Sigmoid colon (tissue), 7 donors: ENCODE results near the gene CFAP57. TPM values are rescaled to one million over a fixed set of nuclear protein-coding genes. Genes with fewer than 3 reads are reported as not detected.

Experiments used
- DNase-seq: peaks from one replicate; pipeline ENCODE4 v3.0.0-alpha.2; 2019
- H3K27ac ChIP-seq, 4 donors: fragments of 200-600 bp; sonication (generic); one replicate each; pipeline ENCODE4 v1.5.1; 2016 to 2019; ENCODE audit warnings: mild to moderate bottlenecking in 1 of 4
- H3K27me3 ChIP-seq, 3 donors: fragments of 200-600 bp; sonication (generic); one replicate each; pipeline ENCODE4 v1.5.1; 2019; ENCODE audit warnings: mild to moderate bottlenecking in 1 of 3
- H3K36me3 ChIP-seq, 4 donors: fragments of 200-600 bp; sonication (generic); one replicate each; pipeline ENCODE4 v1.5.1; 2016 to 2019
- H3K4me1 ChIP-seq, 4 donors: fragments of 200-600 bp; sonication (generic); one replicate each; pipeline ENCODE4 v1.5.1; 2017 to 2019
- H3K4me3 ChIP-seq, 4 donors: fragments of 200-600 bp; sonication (generic); one replicate each; pipeline ENCODE4 v1.5.1; 2017 to 2019; ENCODE audit warnings: mild to moderate bottlenecking in 2 of 4, moderate library complexity in 1 of 4
- H3K9me3 ChIP-seq, 4 donors: fragments of 200-600 bp in 3 of 4; sonication (generic) in 3 of 4; one replicate each; pipeline versions ENCODE4 v1.5.1 to v1.6.1; 2013 to 2019
- CTCF ChIP-seq, 4 experiments: fragments of 450-650 bp in 3 of 4; fragments of 200-600 bp in 1 of 4; IDR thresholded peaks; one replicate each; pipeline ENCODE4 v1.5.1; 2016 to 2019; ENCODE audit warnings: antibody characterized with exemption in 4 of 4, mild to moderate bottlenecking in 3 of 4, moderate library complexity in 2 of 4
- EP300 ChIP-seq, 4 donors: sonication (generic); formaldehyde crosslinking; IDR thresholded peaks; one replicate each; pipeline ENCODE4 v1.6.1; 2017; ENCODE audit warnings: antibody characterized with exemption in 4 of 4
- POLR2A ChIP-seq, 2 donors: fragments of 450-650 bp; IDR thresholded peaks; one replicate each; pipeline ENCODE4 v1.6.1; 2016; ENCODE audit warnings: antibody characterized with exemption in 2 of 2, mild to moderate bottlenecking in 2 of 2, moderate library complexity in 2 of 2
- POLR2AphosphoS5 ChIP-seq, 4 donors: sonication (generic); formaldehyde crosslinking; IDR thresholded peaks; one replicate each; pipeline ENCODE4 v1.6.1; 2017; ENCODE audit warnings: antibody characterized with exemption in 4 of 4
- WGBS, 2 donors: extraction: QIAGEN DNeasy Blood & Tissue Kit; methylation state at CpG; one replicate each; pipeline ENCODE4 v1.1.7; 2013; 5-methylcytosine and 5-hydroxymethylcytosine counted together
- intact Hi-C: fragments of 100-400 bp; cut with DNase I; formaldehyde crosslinking; loops from one replicate; pipeline ENCODE4 v1.15.1; 2023
- polyA plus RNA-seq, 3 donors: library from polyadenylated mRNA; stranded (reverse); fragments of 200-250 nt; gene quantifications; one replicate each; pipeline ENCODE4 v1.2.3, GENCODE V29; 2013
- total RNA-seq, 4 donors: library from RNA; depleted of rRNA; stranded (reverse); fragments of >200 nt; gene quantifications; one replicate each; pipeline ENCODE4 v1.1.0, GENCODE V29; 2016
- donor health status: healthy with polysubstance abuse.
- donor health status: Bipolar disorder and iron deficiency.
- donor health status: healthy.

CFAP57 gene
- total and polyA plus RNA-seq, 7 donors, result under 0.01 to 0.06 TPM; not detected in 5

- intact Hi-C loops, result no loop called here
- no peaks in the 10 kb centered on the region for H3K9me3 ChIP-seq
- no peaks in the 10 kb centered on the region for H3K27me3 ChIP-seq
- 96% methylated on average over 4 of the region's 4 CpGs for WGBS, 2 donors
- TF ChIP-seq CTCF (IDR thresholded peaks at IDR 0.05) (no peak), EP300 (IDR thresholded peaks at IDR 0.05) (no peak), POLR2A (IDR thresholded peaks at IDR 0.05) (no peak), POLR2AphosphoS5 (IDR thresholded peaks at IDR 0.05) (no peak)
- H3K4me1 ChIP-seq, result no peaks in the 10 kb centered on the region
- no peak overlapping the region for H3K4me3 ChIP-seq
- no peaks in the 10 kb centered on the region for H3K36me3 ChIP-seq
- no peak for DNase-seq
- H3K27ac ChIP-seq, result no peak overlapping the region
Measured at GRCh38 chr1:43246466-43247213, 74.5 kb downstream of the CFAP57 start.

- 87 to 94% methylated on average over 6 of the region's 6 CpGs for whole genome bisulfite sequencing, 2 donors
- Histone ChIP-seq H3K27ac (no peak overlapping the region), H3K4me1 (no peaks in the 10 kb centered on the region), H3K36me3 (no peaks in the 10 kb centered on the region), H3K4me3 (no peak overlapping the region), H3K9me3 (no peaks in the 10 kb centered on the region), H3K27me3 (no peaks in the 10 kb centered on the region)
- no peak for DNase-seq
- intact Hi-C loops, result no loop called here
- TF ChIP-seq CTCF (IDR thresholded peaks at IDR 0.05), result no peak
- no peak for TF ChIP-seq EP300 (IDR thresholded peaks at IDR 0.05)
- no peak for TF ChIP-seq POLR2A (IDR thresholded peaks at IDR 0.05)
- no peak for TF ChIP-seq POLR2AphosphoS5 (IDR thresholded peaks at IDR 0.05)
Measured at GRCh38 chr1:43247256-43247921, 75.3 kb downstream of the CFAP57 start.

- Histone ChIP-seq H3K27me3 (no peaks in the 10 kb centered on the region), H3K4me1 (no peaks in the 10 kb centered on the region), H3K36me3 (no peaks in the 10 kb centered on the region), H3K9me3 (no peaks in the 10 kb centered on the region), H3K27ac (no peak overlapping the region), H3K4me3 (no peak overlapping the region)
- WGBS, 2 donors, result 91 to 93% methylated on average over 3 of the region's 3 CpGs
- intact Hi-C loops, result no loop called here
- TF ChIP-seq EP300 (IDR thresholded peaks at IDR 0.05) (no peak), POLR2A (IDR thresholded peaks at IDR 0.05) (no peak), CTCF (IDR thresholded peaks at IDR 0.05) (no peak), POLR2AphosphoS5 (IDR thresholded peaks at IDR 0.05) (no peak)
- no peak for DNase-seq
Measured at GRCh38 chr1:43250351-43250761, 78.2 kb downstream of the CFAP57 start.

- Histone ChIP-seq H3K9me3 (no peaks in the 10 kb centered on the region), H3K27ac (no peak overlapping the region), H3K4me3 (no peak overlapping the region), H3K27me3 (no peaks in the 10 kb centered on the region), H3K36me3 (no peaks in the 10 kb centered on the region), H3K4me1 (no peaks in the 10 kb centered on the region)
- no peak for DNase-seq
- intact Hi-C loops, result no loop called here
- TF ChIP-seq EP300 (IDR thresholded peaks at IDR 0.05) (no peak), POLR2AphosphoS5 (IDR thresholded peaks at IDR 0.05) (no peak), POLR2A (IDR thresholded peaks at IDR 0.05) (no peak), CTCF (IDR thresholded peaks at IDR 0.05) (no peak)
- 92% methylated on average over 5 of the region's 5 CpGs for WGBS, 2 donors
Measured at GRCh38 chr1:43251024-43251423, 78.9 kb downstream of the CFAP57 start.
